Keratinocyte (primary cell): Measurements from ENCODE around the gene CFAP57.

Source experiments
- EZH2 ChIP-seq: IDR thresholded peaks from one replicate; pipeline ENCODE4 v1.6.1; 2012; ENCODE audit warnings: inconsistent platforms, mild to moderate bottlenecking, low read length, moderate library complexity
- TF ChIP-seq, protein P1 (sequence below), 3 experiments: IDR thresholded peaks in 1 of 3; conservative IDR thresholded peaks in 1 of 3; optimal IDR thresholded peaks in 1 of 3; 2 replicates in 2 of 3; 3 replicates in 1 of 3; pipeline versions ENCODE3 to v1.5.1; 2011; ENCODE audit warnings: low read length in 3 of 3, mild to moderate bottlenecking in 3 of 3, moderate library complexity in 2 of 3, control low read depth in 1 of 3, inconsistent platforms in 1 of 3; ENCODE audit not compliant: insufficient read depth in 2 of 3; ENCODE audit errors: extremely low read depth in 1 of 3

GRCh38 chr1:43129426-43129825 lies 42.7 kb upstream of the CFAP57 start:
- TF ChIP-seq, protein P1, sequence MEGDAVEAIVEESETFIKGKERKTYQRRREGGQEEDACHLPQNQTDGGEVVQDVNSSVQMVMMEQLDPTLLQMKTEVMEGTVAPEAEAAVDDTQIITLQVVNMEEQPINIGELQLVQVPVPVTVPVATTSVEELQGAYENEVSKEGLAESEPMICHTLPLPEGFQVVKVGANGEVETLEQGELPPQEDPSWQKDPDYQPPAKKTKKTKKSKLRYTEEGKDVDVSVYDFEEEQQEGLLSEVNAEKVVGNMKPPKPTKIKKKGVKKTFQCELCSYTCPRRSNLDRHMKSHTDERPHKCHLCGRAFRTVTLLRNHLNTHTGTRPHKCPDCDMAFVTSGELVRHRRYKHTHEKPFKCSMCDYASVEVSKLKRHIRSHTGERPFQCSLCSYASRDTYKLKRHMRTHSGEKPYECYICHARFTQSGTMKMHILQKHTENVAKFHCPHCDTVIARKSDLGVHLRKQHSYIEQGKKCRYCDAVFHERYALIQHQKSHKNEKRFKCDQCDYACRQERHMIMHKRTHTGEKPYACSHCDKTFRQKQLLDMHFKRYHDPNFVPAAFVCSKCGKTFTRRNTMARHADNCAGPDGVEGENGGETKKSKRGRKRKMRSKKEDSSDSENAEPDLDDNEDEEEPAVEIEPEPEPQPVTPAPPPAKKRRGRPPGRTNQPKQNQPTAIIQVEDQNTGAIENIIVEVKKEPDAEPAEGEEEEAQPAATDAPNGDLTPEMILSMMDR (optimal IDR thresholded peaks at IDR 0.05 in 1 of 3, IDR thresholded peaks at IDR 0.05 in 1 of 3, conservative IDR thresholded peaks at IDR 0.05 in 1 of 3; ENCODE audit: extremely low read depth in 1 of 3, insufficient read depth in 2 of 3, low read length in 3 of 3): no peak
- no peak for TF ChIP-seq EZH2
